BLaER1 (cell line): Measurements from ENCODE around the gene DYNC1H1.

Source experiments
- H3K27ac ChIP-seq: shearing (Covaris generic); formaldehyde crosslinking; 2 replicates; pipeline ENCODE4 v1.8.1; 2022
- H3K27me3 ChIP-seq: shearing (Covaris generic); formaldehyde crosslinking; 2 replicates; pipeline ENCODE4 v1.8.1; 2022
- H3K36me3 ChIP-seq: shearing (Covaris generic); formaldehyde crosslinking; 2 replicates; pipeline ENCODE4 v1.8.1; 2022
- H3K4me1 ChIP-seq: shearing (Covaris generic); formaldehyde crosslinking; 2 replicates; pipeline ENCODE4 v1.8.1; 2022
- H3K4me2 ChIP-seq: shearing (Covaris generic); formaldehyde crosslinking; 2 replicates; pipeline ENCODE4 v1.8.1; 2022
- H3K4me3 ChIP-seq: shearing (Covaris generic); formaldehyde crosslinking; 2 replicates; pipeline ENCODE4 v1.8.1; 2022
- H3K9ac ChIP-seq: shearing (Covaris generic); formaldehyde crosslinking; 2 replicates; pipeline ENCODE4 v1.8.1; 2022
- H3K9me3 ChIP-seq: shearing (Covaris generic); formaldehyde crosslinking; 2 replicates; pipeline ENCODE4 v1.8.1; 2022
- H4K20me1 ChIP-seq: shearing (Covaris generic); formaldehyde crosslinking; 2 replicates; pipeline ENCODE4 v1.8.1; 2022
- Cebpa-rat ChIP-seq: shearing (Covaris generic); IDR thresholded peaks from 2 replicates; pipeline ENCODE4 v1.8.1; 2022

DYNC1H1 gene

GRCh38 chr14:102084931-102085330 lies 120.6 kb downstream of the DYNC1H1 start:
- no peak overlapping the region for H3K27ac ChIP-seq
- peaks cover 62% of the 10 kb centered on the region for H3K36me3 ChIP-seq
- H3K9me3 ChIP-seq, result no peaks in the 10 kb centered on the region
- H3K4me2 ChIP-seq, result peak overlapping the region; percentile 89
- peaks cover 68% of the 10 kb centered on the region for H3K4me1 ChIP-seq
- H3K9ac ChIP-seq, result peak overlapping the region; percentile 99
- TF ChIP-seq Cebpa-rat, result no peak
- H3K4me3 ChIP-seq, result peak overlapping the region; percentile 91
- H4K20me1 ChIP-seq, result peaks cover 68% of the 10 kb centered on the region
- no peaks in the 10 kb centered on the region for H3K27me3 ChIP-seq

GRCh38 chr14:102085488-102085887 lies 121.1 kb downstream of the DYNC1H1 start:
- H3K27ac ChIP-seq, result peak overlapping the region; percentile 99
- peaks cover 62% of the 10 kb centered on the region for H4K20me1 ChIP-seq
- TF ChIP-seq Cebpa-rat, result no peak
- H3K4me2 ChIP-seq, result peak overlapping the region; percentile 89
- H3K9me3 ChIP-seq, result no peaks in the 10 kb centered on the region
- H3K4me3 ChIP-seq, result peak overlapping the region; percentile 91
- H3K4me1 ChIP-seq, result peaks cover 74% of the 10 kb centered on the region
- H3K27me3 ChIP-seq, result no peaks in the 10 kb centered on the region
- peak overlapping the region; percentile 99 for H3K9ac ChIP-seq
- H3K36me3 ChIP-seq, result peaks cover 57% of the 10 kb centered on the region

- Histone ChIP-seq H3K27ac (peak overlapping the region; percentile 99), H3K4me2 (peak overlapping the region; percentile 89), H3K9me3 (no peaks in the 10 kb centered on the region), H3K9ac (peak overlapping the region; percentile 99), H3K36me3 (peaks cover 50% of the 10 kb centered on the region), H4K20me1 (peaks cover 56% of the 10 kb centered on the region), H3K4me3 (peak overlapping the region; percentile 91), H3K27me3 (no peaks in the 10 kb centered on the region), H3K4me1 (peaks cover 75% of the 10 kb centered on the region)
- no peak for TF ChIP-seq Cebpa-rat
Measured at GRCh38 chr14:102085948-102086708, 121.8 kb downstream of the DYNC1H1 start.

GRCh38 chr14:102086709-102086971 lies 122.3 kb downstream of the DYNC1H1 start:
- H3K4me1 ChIP-seq, result peaks cover 72% of the 10 kb centered on the region
- TF ChIP-seq Cebpa-rat, result no peak

GRCh38 chr14:102086972-102087761 lies 122.8 kb downstream of the DYNC1H1 start, which contains the start of gene HSP90AA1:
Gene HSP90AA1 (minus strand): TSS chr14:102087044. CDS start chr14:102086378, 666 bp downstream.
- peaks cover 66% of the 10 kb centered on the region for H3K4me1 ChIP-seq
- H3K4me2 ChIP-seq, result peak within 1 kb of the TSS; percentile 97
- peak within 1 kb of the TSS; percentile 99 for H3K27ac ChIP-seq
- peak within 1 kb of the TSS; percentile 91 for H3K4me3 ChIP-seq
- no peak for TF ChIP-seq Cebpa-rat
- peak within 1 kb of the TSS; percentile 99 for H3K9ac ChIP-seq
- H3K27me3 ChIP-seq, result no peaks in the 10 kb centered on the region
- no peaks in the 10 kb centered on the region for H3K9me3 ChIP-seq
- peaks cover 40% of the 10 kb centered on the region for H3K36me3 ChIP-seq
- H4K20me1 ChIP-seq, result peaks cover 45% of the 10 kb centered on the region

More at GRCh38 chr14:102086709-102086971, 122.3 kb downstream of the DYNC1H1 start:
- Histone ChIP-seq H3K9me3 (no peaks in the 10 kb centered on the region), H3K27ac (peak overlapping the region; percentile 99), H3K4me2 (peak overlapping the region; percentile 89), H3K9ac (peak overlapping the region; percentile 99), H3K36me3 (peaks cover 45% of the 10 kb centered on the region), H3K27me3 (no peaks in the 10 kb centered on the region), H4K20me1 (peaks cover 50% of the 10 kb centered on the region), H3K4me3 (peak overlapping the region; percentile 91)

GRCh38 chr14:102087762-102088011 lies 123.3 kb downstream of the DYNC1H1 start:
- H3K27ac ChIP-seq, result peak overlapping the region; percentile 99
- H3K4me3 ChIP-seq, result peak overlapping the region; percentile 91
- H3K27me3 ChIP-seq, result no peaks in the 10 kb centered on the region
- H3K36me3 ChIP-seq, result peaks cover 35% of the 10 kb centered on the region
- peak overlapping the region; percentile 99 for H3K9ac ChIP-seq
- no peaks in the 10 kb centered on the region for H3K9me3 ChIP-seq
- TF ChIP-seq Cebpa-rat, result no peak
- H3K4me1 ChIP-seq, result peaks cover 61% of the 10 kb centered on the region
- H3K4me2 ChIP-seq, result peak overlapping the region; percentile 97
- H4K20me1 ChIP-seq, result peaks cover 40% of the 10 kb centered on the region

GRCh38 chr14:102088012-102088792 lies 123.8 kb downstream of the DYNC1H1 start:
- peaks cover 30% of the 10 kb centered on the region for H3K36me3 ChIP-seq
- peak overlapping the region; percentile 91 for H3K4me3 ChIP-seq
- no peaks in the 10 kb centered on the region for H3K9me3 ChIP-seq
- peak overlapping the region; percentile 97 for H3K4me2 ChIP-seq
- peak overlapping the region; percentile 99 for H3K9ac ChIP-seq
- H3K27ac ChIP-seq, result peak overlapping the region; percentile 99
- H3K4me1 ChIP-seq, result peaks cover 56% of the 10 kb centered on the region
- H3K27me3 ChIP-seq, result no peaks in the 10 kb centered on the region
- H4K20me1 ChIP-seq, result peaks cover 35% of the 10 kb centered on the region
- no peak for TF ChIP-seq Cebpa-rat

GRCh38 chr14:102089621-102090343 lies 125.4 kb downstream of the DYNC1H1 start:
- no peak overlapping the region for H3K9ac ChIP-seq
- H3K27me3 ChIP-seq, result no peaks in the 10 kb centered on the region
- H4K20me1 ChIP-seq, result peaks cover 19% of the 10 kb centered on the region
- H3K4me1 ChIP-seq, result peaks cover 40% of the 10 kb centered on the region
- peak overlapping the region; percentile 99 for H3K27ac ChIP-seq
- H3K36me3 ChIP-seq, result peaks cover 14% of the 10 kb centered on the region
- no peaks in the 10 kb centered on the region for H3K9me3 ChIP-seq
- no peak for TF ChIP-seq Cebpa-rat
- H3K4me2 ChIP-seq, result peak overlapping the region; percentile 97
- no peak overlapping the region for H3K4me3 ChIP-seq

- Histone ChIP-seq H3K4me3 (no peak overlapping the region), H3K9ac (no peak overlapping the region), H4K20me1 (peaks cover 10% of the 10 kb centered on the region), H3K27ac (no peak overlapping the region), H3K9me3 (no peaks in the 10 kb centered on the region), H3K4me1 (peaks cover 32% of the 10 kb centered on the region), H3K27me3 (no peaks in the 10 kb centered on the region), H3K4me2 (no peak overlapping the region), H3K36me3 (peaks cover 4% of the 10 kb centered on the region)
- TF ChIP-seq Cebpa-rat, result no peak
Measured at GRCh38 chr14:102090713-102091112, 126.3 kb downstream of the DYNC1H1 start.
